ENCODE measurements around the gene FPR3.

GRCh38 chr19:51771376-51772130 is 23.4 kb upstream of the FPR3 start:
- TF ChIP-seq ZNF184 (tag by site-specific recombination; IDR thresholded peaks at IDR 0.05): no peak
- no peak for TF ChIP-seq ZBTB49 (tag by site-specific recombination; IDR thresholded peaks at IDR 0.05; ENCODE audit: low read depth)
